Progenitor cell of endocrine pancreas (in vitro differentiated cells): ENCODE measurements around the gene SLC35E2B. TPM values are rescaled to one million over a fixed set of nuclear protein-coding genes. Genes with fewer than 3 reads are reported as not detected.

ENCODE experiments used
- DNase-seq: peaks from one replicate; pipeline ENCODE4 v3.0.0; 2021; ENCODE audit warnings: low spot score; ENCODE audit not compliant: unreplicated experiment
- H3K27ac Mint-ChIP-seq: 2 replicates; pipeline ENCODE4 v1.8.0; 2021; ENCODE audit warnings: mild to moderate bottlenecking, moderate library complexity, mixed read lengths
- H3K27me3 Mint-ChIP-seq: 2 replicates; pipeline ENCODE4 v1.8.0; 2021; ENCODE audit warnings: mixed read lengths
- H3K36me3 Mint-ChIP-seq: 2 replicates; pipeline ENCODE4 v1.8.0; 2022; ENCODE audit warnings: mixed read lengths; ENCODE audit not compliant: insufficient read depth
- H3K4me1 Mint-ChIP-seq: 2 replicates; pipeline ENCODE4 v1.8.0; 2021; ENCODE audit warnings: low read depth, mixed read lengths
- H3K4me3 Mint-ChIP-seq: 2 replicates; pipeline ENCODE4 v1.8.0; 2021; ENCODE audit warnings: low read depth, mild to moderate bottlenecking, moderate library complexity, mixed read lengths
- H3K9me3 Mint-ChIP-seq: 2 replicates; pipeline ENCODE4 v1.8.0; 2021; ENCODE audit warnings: low read depth, mixed read lengths
- CTCF ChIP-seq: fragments of 200-600 bp; sonication (generic); IDR thresholded peaks from one replicate; pipeline ENCODE4 v1.5.0; 2021; ENCODE audit warnings: antibody characterized with exemption, mild to moderate bottlenecking; ENCODE audit not compliant: unreplicated experiment
- total RNA-seq: library from RNA; stranded (reverse); gene quantifications from 2 replicates; pipeline ENCODE4 v1.2.1, GENCODE V29; 2021

SLC35E2B gene
- total RNA-seq, 1 donor from 2014 or later, result 123 TPM

GRCh38 chr1:1617516-1617915 lies 75.1 kb downstream of the SLC35E2B start:
- peak overlapping the region; percentile 20 for H3K27ac Mint-ChIP-seq
- no peaks in the 10 kb centered on the region for H3K27me3 Mint-ChIP-seq
- H3K9me3 Mint-ChIP-seq, result no peaks in the 10 kb centered on the region

DNA sequence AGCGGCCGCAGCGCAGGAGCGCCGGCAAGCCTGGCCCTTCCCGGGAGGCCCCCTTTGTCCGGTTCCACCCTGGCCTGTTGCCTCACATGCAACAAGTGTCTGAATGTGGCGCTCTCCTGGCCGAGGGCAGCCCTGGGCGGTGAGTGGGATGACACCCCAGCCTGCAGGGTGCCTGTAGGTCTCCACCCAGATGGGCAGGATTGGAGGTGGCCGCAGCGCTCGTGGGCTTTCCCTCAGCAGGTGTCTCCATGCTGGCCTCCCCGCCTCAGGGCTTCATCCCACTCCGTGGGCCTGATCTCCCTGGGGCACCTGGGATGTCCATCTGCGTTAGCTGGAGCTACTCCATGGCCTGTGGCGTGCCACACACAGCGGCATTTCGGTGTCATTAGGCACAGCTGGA lies 75.8 kb downstream of the SLC35E2B start:
- peak overlapping the region; percentile 77 for H3K4me3 Mint-ChIP-seq
- H3K27ac Mint-ChIP-seq, result no peak overlapping the region
- no peaks in the 10 kb centered on the region for H3K27me3 Mint-ChIP-seq
- peaks cover 3% of the 10 kb centered on the region for H3K36me3 Mint-ChIP-seq
- DNase-seq, result no peak
- no peak for TF ChIP-seq CTCF
- peaks cover 22% of the 10 kb centered on the region for H3K4me1 Mint-ChIP-seq
- H3K9me3 Mint-ChIP-seq, result no peaks in the 10 kb centered on the region

More at GRCh38 chr1:1617516-1617915, 75.1 kb downstream of the SLC35E2B start:
- peak overlapping the region; percentile 77 for H3K4me3 Mint-ChIP-seq
- peaks cover 21% of the 10 kb centered on the region for H3K4me1 Mint-ChIP-seq
- no peak for TF ChIP-seq CTCF
- DNase-seq, result no peak
- H3K36me3 Mint-ChIP-seq, result peaks cover 3% of the 10 kb centered on the region

DNA sequence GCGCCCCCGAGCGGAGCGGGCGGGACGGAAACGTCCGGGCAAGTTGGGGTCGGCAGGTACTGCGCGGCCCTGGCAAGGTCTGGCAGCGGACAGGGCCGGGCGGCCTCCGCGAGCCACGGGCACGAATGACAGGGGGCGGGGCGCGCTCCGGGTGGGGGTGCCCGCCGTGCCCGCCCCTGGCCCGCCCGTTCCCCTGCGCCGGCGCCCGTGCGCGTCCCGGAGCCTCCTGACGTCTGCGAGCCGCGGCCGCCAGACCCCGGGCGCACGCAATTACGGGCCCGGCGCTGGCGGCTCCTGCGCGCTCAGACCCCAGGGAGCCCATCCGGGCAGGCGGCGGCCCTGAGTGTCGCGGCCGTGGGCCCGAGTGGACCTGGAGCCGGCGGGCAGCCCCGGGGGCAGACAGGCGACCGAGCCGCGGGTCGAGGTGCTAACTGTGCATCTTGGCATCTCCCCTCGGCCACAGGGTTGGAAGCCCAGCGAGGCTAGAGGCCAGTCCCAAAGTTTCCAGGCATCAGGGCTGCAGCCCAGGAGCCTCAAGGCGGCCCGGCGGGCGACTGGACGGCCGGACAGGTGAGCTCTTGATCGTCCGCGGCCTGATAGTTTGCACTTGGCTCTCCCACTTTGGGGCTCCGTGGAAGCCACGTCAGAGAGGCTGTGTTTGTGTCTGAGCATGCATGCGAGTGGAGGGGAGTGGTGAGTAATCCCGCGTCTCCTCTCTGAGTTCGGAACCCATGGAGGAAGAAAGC lies 76.4 kb downstream of the SLC35E2B start:
- peak overlapping the region; percentile 70 for H3K27ac Mint-ChIP-seq
- H3K4me1 Mint-ChIP-seq, result peaks cover 22% of the 10 kb centered on the region
- H3K9me3 Mint-ChIP-seq, result no peaks in the 10 kb centered on the region
- H3K36me3 Mint-ChIP-seq, result peaks cover 3% of the 10 kb centered on the region
- peak overlapping the region; percentile 77 for H3K4me3 Mint-ChIP-seq
- H3K27me3 Mint-ChIP-seq, result no peaks in the 10 kb centered on the region
- no peak for TF ChIP-seq CTCF
- no peak for DNase-seq

DNA sequence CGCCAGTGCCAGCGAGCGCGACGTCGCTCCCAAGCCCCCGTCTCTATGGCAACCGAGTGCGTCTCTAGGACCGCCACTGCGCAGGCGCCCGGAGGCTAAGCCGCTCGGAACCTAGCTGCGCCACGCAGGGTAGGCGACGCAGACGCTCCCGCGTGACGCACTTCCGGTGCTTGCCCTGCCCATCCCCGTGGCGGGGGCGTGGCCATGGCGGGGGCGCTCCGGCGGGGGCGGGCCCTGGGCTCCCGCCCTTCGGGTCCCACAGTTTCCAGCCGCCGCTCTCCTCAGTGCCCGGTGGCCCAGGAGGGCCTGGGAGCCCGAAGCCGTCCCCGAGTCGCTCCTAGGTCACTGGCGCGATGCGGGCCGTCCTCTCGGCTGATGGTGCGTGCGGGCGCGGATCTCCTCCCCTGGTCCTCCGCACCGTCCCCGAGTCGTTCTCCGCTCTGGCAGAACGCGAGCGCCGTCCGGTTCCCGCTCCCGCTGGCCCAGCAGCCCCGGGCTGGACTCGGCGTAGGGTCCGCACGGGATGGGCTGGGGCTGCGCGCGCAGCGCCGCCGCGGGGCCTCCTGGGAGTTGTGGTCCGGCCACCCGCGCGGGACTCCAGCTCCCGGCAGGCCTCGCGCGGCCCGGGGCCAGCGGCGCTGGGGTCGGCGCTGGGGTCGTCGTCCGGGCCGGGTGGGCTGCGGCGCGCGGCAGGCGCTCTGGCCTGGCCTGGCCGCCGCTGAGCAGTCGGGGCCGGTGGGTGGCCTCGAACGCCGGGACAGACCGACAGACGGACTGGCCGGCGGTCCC lies 77.1 kb downstream of the SLC35E2B start, which contains the start of gene MIB2:
TSS of gene MIB2 (plus strand) at position 245 of the 789 bp plus-strand sequence. CDS start 7,953 bp downstream, outside the sequence.
- no peaks in the 10 kb centered on the region for H3K9me3 Mint-ChIP-seq
- no peaks in the 10 kb centered on the region for H3K27me3 Mint-ChIP-seq
- no peak for TF ChIP-seq CTCF
- peaks cover 22% of the 10 kb centered on the region for H3K4me1 Mint-ChIP-seq
- H3K27ac Mint-ChIP-seq, result peak within 1 kb of the TSS; percentile 95
- DNase-seq, result peak; percentile 96
- H3K4me3 Mint-ChIP-seq, result peak within 1 kb of the TSS; percentile 96
- H3K36me3 Mint-ChIP-seq, result peaks cover 3% of the 10 kb centered on the region

GRCh38 chr1:1614954-1615255 lies 77.7 kb downstream of the SLC35E2B start:
- H3K36me3 Mint-ChIP-seq, result peaks cover 3% of the 10 kb centered on the region
- peak overlapping the region; percentile 96 for H3K4me3 Mint-ChIP-seq
- no peaks in the 10 kb centered on the region for H3K27me3 Mint-ChIP-seq
- H3K4me1 Mint-ChIP-seq, result peaks cover 22% of the 10 kb centered on the region
- no peaks in the 10 kb centered on the region for H3K9me3 Mint-ChIP-seq
- H3K27ac Mint-ChIP-seq, result peak overlapping the region; percentile 95
- TF ChIP-seq CTCF, result no peak
- DNase-seq, result no peak
